ENCODE data around the gene PCDHGA9. TPM values are rescaled to one million over a fixed set of nuclear protein-coding genes. Genes with fewer than 3 reads are reported as not detected.

PCDHGA9 gene
- total RNA-seq, 4 donors from 2014 or later = 8.4 to 13.8 (median 11.9) TPM

GRCh38 chr5:141359790-141360426 is 42.7 kb upstream of the PCDHGA9 start, which contains the start of gene PCDHGB2:
Gene PCDHGB2 (plus strand): TSS chr5:141359994. CDS start chr5:141360136, 142 bp downstream.
- H3K9me3 ChIP-seq = peaks cover 0 to 99% (median 52%) of the 10 kb centered on the region in 4 donors
- peak within 1 kb of the TSS in 2 of 4 donors; percentile 26 to 33 for H3K4me3 ChIP-seq
- no peaks in the 10 kb centered on the region for H3K27me3 ChIP-seq
- TF ChIP-seq POLR2A (IDR thresholded peaks at IDR 0.05) (no peak), EP300 (IDR thresholded peaks at IDR 0.05) (no peak), CTCF (IDR thresholded peaks at IDR 0.05) (no peak)
- no peak for DNase-seq (ENCODE audit: low spot score in 2 of 2)
- WGBS, 2 donors = 15 to 23% methylated on average over 24 of the region's 24 CpGs
- peak within 1 kb of the TSS in 1 of 4 donors; percentile 11 for H3K27ac ChIP-seq
- H3K36me3 ChIP-seq = peaks cover 0 to 45% (median 0%) of the 10 kb centered on the region in 3 donors
- no peaks in the 10 kb centered on the region for H3K4me1 ChIP-seq

DNA sequence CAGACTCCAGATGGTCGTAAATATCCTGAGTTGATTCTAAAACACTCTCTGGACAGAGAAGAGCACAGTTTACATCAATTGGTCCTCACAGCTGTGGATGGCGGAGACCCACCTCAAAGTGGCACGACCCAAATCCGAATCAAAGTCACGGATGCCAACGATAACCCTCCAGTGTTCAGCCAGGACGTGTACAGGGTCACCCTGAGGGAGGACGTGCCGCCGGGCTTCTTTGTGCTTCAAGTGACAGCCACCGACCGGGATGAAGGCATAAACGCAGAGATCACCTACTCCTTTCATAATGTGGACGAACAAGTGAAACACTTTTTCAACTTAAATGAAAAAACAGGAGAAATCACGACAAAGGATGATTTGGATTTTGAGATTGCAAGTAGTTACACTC is 41.9 kb upstream of the PCDHGA9 start:
- TF ChIP-seq EP300 (IDR thresholded peaks at IDR 0.05) = no peak
- Histone ChIP-seq H3K9me3 (peaks cover 0 to 99% (median 52%) of the 10 kb centered on the region in 4 donors), H3K4me1 (no peaks in the 10 kb centered on the region), H3K4me3 (no peak overlapping the region), H3K27ac (no peak overlapping the region), H3K36me3 (peaks cover 0 to 45% (median 0%) of the 10 kb centered on the region in 3 donors), H3K27me3 (no peaks in the 10 kb centered on the region)
- DNase-seq (ENCODE audit: low spot score in 2 of 2) = no peak
- 37 to 42% methylated on average over 15 of the region's 15 CpGs for WGBS, 2 donors

- peaks cover 0 to 33% (median 0%) of the 10 kb centered on the region in 3 donors for H3K36me3 ChIP-seq
- H3K4me1 ChIP-seq = no peaks in the 10 kb centered on the region
- DNase-seq (ENCODE audit: low spot score in 2 of 2) = no peak
- no peaks in the 10 kb centered on the region for H3K27me3 ChIP-seq
- TF ChIP-seq POLR2A (IDR thresholded peaks at IDR 0.05) (no peak), EP300 (IDR thresholded peaks at IDR 0.05) (no peak), CTCF (IDR thresholded peaks at IDR 0.05) (no peak)
- H3K4me3 ChIP-seq = no peak overlapping the region
- H3K9me3 ChIP-seq = peaks cover 0 to 99% (median 54%) of the 10 kb centered on the region in 4 donors
- H3K27ac ChIP-seq = no peak overlapping the region
These were observed 39.9 kb upstream of the PCDHGA9 start for GRCh38 chr5:141362719-141363118.

- H3K4me3 ChIP-seq = peak within 1 kb of the TSS in 1 of 4 donors; percentile 20
- H3K9me3 ChIP-seq = peaks cover 0 to 99% (median 47%) of the 10 kb centered on the region in 4 donors
- H3K27ac ChIP-seq = no peak within 1 kb of the TSS
- no peaks in the 10 kb centered on the region for H3K27me3 ChIP-seq
- no peak for DNase-seq (ENCODE audit: low spot score in 2 of 2)
- TF ChIP-seq POLR2A (IDR thresholded peaks at IDR 0.05) = no peak
- no peak for TF ChIP-seq EP300 (IDR thresholded peaks at IDR 0.05)
- no peak for TF ChIP-seq CTCF (IDR thresholded peaks at IDR 0.05)
- H3K36me3 ChIP-seq = peaks cover 0 to 29% (median 0%) of the 10 kb centered on the region in 3 donors
- 19 to 22% methylated on average over 34 of the region's 34 CpGs for WGBS, 2 donors
- no peaks in the 10 kb centered on the region for H3K4me1 ChIP-seq
These were observed 38.5 kb upstream of the PCDHGA9 start, which contains the start of gene PCDHGA5 for GRCh38 chr5:141363952-141364660. Gene PCDHGA5 (plus strand): TSS chr5:141364162. CDS start chr5:141364331, 169 bp downstream.

GRCh38 chr5:141366016-141366896 is 36.3 kb upstream of the PCDHGA9 start:
- no peaks in the 10 kb centered on the region for H3K27me3 ChIP-seq
- no peak for TF ChIP-seq POLR2A (IDR thresholded peaks at IDR 0.05)
- TF ChIP-seq EP300 (IDR thresholded peaks at IDR 0.05) = no peak
- TF ChIP-seq CTCF (IDR thresholded peaks at IDR 0.05) = no peak
- no peak overlapping the region for H3K27ac ChIP-seq
- no peak for DNase-seq (ENCODE audit: low spot score in 2 of 2)
- no peak overlapping the region for H3K4me3 ChIP-seq
- peaks cover 0 to 25% (median 0%) of the 10 kb centered on the region in 3 donors for H3K36me3 ChIP-seq
- peaks cover 0 to 99% (median 45%) of the 10 kb centered on the region in 4 donors for H3K9me3 ChIP-seq
- WGBS, 2 donors = 39 to 43% methylated on average over 35 to 46 of the region's 46 CpGs
- H3K4me1 ChIP-seq = no peaks in the 10 kb centered on the region

Measured in tibial nerve (tissue), 4 donors.